Parathyroid adenoma (tissue), 2 donors: Measurements from ENCODE around the gene XPNPEP1.
A peak's percentile ranks its signal among the peaks of the same experiment; 100 is the strongest.

Experiments
- H2AFZ ChIP-seq: fragments of 300-600 bp; sonication (generic); one replicate; pipeline ENCODE4 v1.7.0; 2017; ENCODE audit warnings: antibody characterized with exemption, mild to moderate bottlenecking
- H3K27ac ChIP-seq: fragments of 300-600 bp; sonication (generic); one replicate; pipeline ENCODE4 v1.7.0; 2017
- H3K27me3 ChIP-seq: fragments of 300-600 bp; sonication (generic); one replicate; pipeline ENCODE4 v1.7.0; 2017; ENCODE audit warnings: low read length; ENCODE audit not compliant: control insufficient read depth, insufficient read depth
- H3K36me3 ChIP-seq: fragments of 300-600 bp; sonication (generic); one replicate; pipeline ENCODE4 v1.7.0; 2017; ENCODE audit warnings: low read length; ENCODE audit not compliant: control insufficient read depth, insufficient read depth
- H3K4me1 ChIP-seq: fragments of 300-600 bp; sonication (generic); one replicate; pipeline ENCODE4 v1.7.0; 2017; ENCODE audit warnings: control low read depth
- H3K4me2 ChIP-seq: fragments of 300-600 bp; sonication (generic); one replicate; pipeline ENCODE4 v1.7.0; 2017; ENCODE audit warnings: low read length
- H3K4me3 ChIP-seq: fragments of 300-600 bp; sonication (generic); one replicate; pipeline ENCODE4 v1.7.0; 2017; ENCODE audit warnings: low read depth, low read length
- H3K79me2 ChIP-seq: fragments of 300-600 bp; sonication (generic); one replicate; pipeline ENCODE4 v1.7.0; 2017; ENCODE audit warnings: control low read depth
- H3K9ac ChIP-seq: fragments of 300-600 bp; sonication (generic); one replicate; pipeline ENCODE4 v1.7.0; 2017; ENCODE audit warnings: mild to moderate bottlenecking
- H3K9me3 ChIP-seq: fragments of 300-600 bp; sonication (generic); one replicate; pipeline ENCODE4 v1.7.0; 2017; ENCODE audit warnings: low read length; ENCODE audit not compliant: control insufficient read depth
- CTCF ChIP-seq: fragments of 300-600 bp; sonication (generic); IDR thresholded peaks from one replicate; pipeline ENCODE4 v1.7.0; 2017; ENCODE audit warnings: antibody characterized with exemption, mild to moderate bottlenecking
- donor health status: primary hyperparathyroidism.

The XPNPEP1 gene

GRCh38 chr10:109883859-109884771, 39.2 kb downstream of the XPNPEP1 start:
- H3K9me3 ChIP-seq: no peaks in the 10 kb centered on the region
- no peak overlapping the region for H3K4me2 ChIP-seq
- H2AFZ ChIP-seq: peak overlapping the region; percentile 63
- H3K79me2 ChIP-seq: peaks cover 7% of the 10 kb centered on the region
- H3K4me1 ChIP-seq: peaks cover 9% of the 10 kb centered on the region
- H3K9ac ChIP-seq: no peak overlapping the region
- no peaks in the 10 kb centered on the region for H3K27me3 ChIP-seq
- no peak overlapping the region for H3K4me3 ChIP-seq
- peak; percentile 97 for TF ChIP-seq CTCF
- no peaks in the 10 kb centered on the region for H3K36me3 ChIP-seq
- H3K27ac ChIP-seq: no peak overlapping the region

GRCh38 chr10:109882251-109883057, 40.9 kb downstream of the XPNPEP1 start:
- TF ChIP-seq CTCF: no peak
- H3K36me3 ChIP-seq: no peaks in the 10 kb centered on the region
- no peak overlapping the region for H3K9ac ChIP-seq
- H3K4me3 ChIP-seq: no peak overlapping the region
- H3K27ac ChIP-seq: no peak overlapping the region
- peaks cover 9% of the 10 kb centered on the region for H3K4me1 ChIP-seq
- no peaks in the 10 kb centered on the region for H3K9me3 ChIP-seq
- H3K79me2 ChIP-seq: peaks cover 3% of the 10 kb centered on the region
- no peak overlapping the region for H3K4me2 ChIP-seq
- no peaks in the 10 kb centered on the region for H3K27me3 ChIP-seq
- no peak overlapping the region for H2AFZ ChIP-seq

GRCh38 chr10:109881769-109882057, 41.6 kb downstream of the XPNPEP1 start:
- Histone ChIP-seq H3K79me2 (peaks cover 3% of the 10 kb centered on the region), H3K27ac (no peak overlapping the region), H3K36me3 (no peaks in the 10 kb centered on the region), H2AFZ (no peak overlapping the region), H3K27me3 (no peaks in the 10 kb centered on the region), H3K4me1 (peaks cover 9% of the 10 kb centered on the region), H3K9ac (no peak overlapping the region), H3K4me3 (no peak overlapping the region), H3K4me2 (no peak overlapping the region), H3K9me3 (no peaks in the 10 kb centered on the region)
- no peak for TF ChIP-seq CTCF

- Histone ChIP-seq H3K4me3 (no peak overlapping the region), H3K27me3 (no peaks in the 10 kb centered on the region), H3K27ac (no peak overlapping the region), H3K4me2 (no peak overlapping the region), H3K36me3 (no peaks in the 10 kb centered on the region), H3K79me2 (peaks cover 3% of the 10 kb centered on the region), H3K9ac (no peak overlapping the region), H2AFZ (no peak overlapping the region), H3K9me3 (no peaks in the 10 kb centered on the region), H3K4me1 (peaks cover 9% of the 10 kb centered on the region)
- no peak for TF ChIP-seq CTCF
Measured at GRCh38 chr10:109880886-109881768, 42.2 kb downstream of the XPNPEP1 start.
